Activated T-helper 2 cell treated with anti-CD3 and anti-CD28 coated beads, Interferon-gamma antibody, Interleukin-2, Interleukin-4, amounts not matched to agents 10 μg/mL and 5 μg/mL and 100 μg/mL, durations not matched to agents 14 hours and 24 hours and 36 hours (primary cell): ENCODE measurements around the gene DAB2IP. TPM values are rescaled to one million over a fixed set of nuclear protein-coding genes. Genes with fewer than 3 reads are reported as not detected.

Experiments
- DNase-seq: peaks from one replicate; pipeline ENCODE4 v3.0.0; 2021; ENCODE audit warnings: low spot score
- H3K27ac Mint-ChIP-seq: one replicate; pipeline ENCODE4 v1.8.0; 2021; ENCODE audit warnings: mixed read lengths
- H3K27me3 Mint-ChIP-seq: one replicate; pipeline ENCODE4 v1.8.0; 2021; ENCODE audit warnings: low read depth, mixed read lengths
- H3K36me3 Mint-ChIP-seq: one replicate; pipeline ENCODE4 v1.8.0; 2021; ENCODE audit warnings: low read depth, mixed read lengths
- H3K4me1 Mint-ChIP-seq: one replicate; pipeline ENCODE4 v1.8.0; 2021; ENCODE audit warnings: low read depth, mixed read lengths
- H3K4me3 Mint-ChIP-seq: one replicate; pipeline ENCODE4 v1.8.0; 2021; ENCODE audit warnings: low read depth, mild to moderate bottlenecking, moderate library complexity, mixed read lengths
- H3K9me3 Mint-ChIP-seq: one replicate; pipeline ENCODE4 v1.8.0; 2021; ENCODE audit warnings: mixed read lengths
- intact Hi-C: fragments of 100-400 bp; cut with micrococcal nuclease; formaldehyde crosslinking; loops from one replicate; pipeline ENCODE4 v1.15.1; 2023
- total RNA-seq: library from RNA; stranded (reverse); gene quantifications from 2 replicates; pipeline ENCODE4 v1.2.3, GENCODE V29; 2022

DAB2IP gene
- total RNA-seq, 1 donor from 2014 or later, result not detected

- H3K4me3 Mint-ChIP-seq, result no peak overlapping the region
- no peak overlapping the region for H3K27ac Mint-ChIP-seq
- no peaks in the 10 kb centered on the region for H3K36me3 Mint-ChIP-seq
- no peak for DNase-seq
- peaks cover 10% of the 10 kb centered on the region for H3K27me3 Mint-ChIP-seq
- intact Hi-C loops, result no loop called here
- no peaks in the 10 kb centered on the region for H3K9me3 Mint-ChIP-seq
- no peaks in the 10 kb centered on the region for H3K4me1 Mint-ChIP-seq
Measured at GRCh38 chr9:121727295-121728020, 76.0 kb downstream of the DAB2IP start.

- Mint-ChIP-seq H3K27me3 (peaks cover 16% of the 10 kb centered on the region), H3K9me3 (no peaks in the 10 kb centered on the region), H3K4me3 (no peak overlapping the region), H3K27ac (no peak overlapping the region), H3K4me1 (no peaks in the 10 kb centered on the region), H3K36me3 (no peaks in the 10 kb centered on the region)
- intact Hi-C loops, result no loop called here
- no peak for DNase-seq
Measured at GRCh38 chr9:121728916-121729315, 77.5 kb downstream of the DAB2IP start.

- intact Hi-C loops, result no loop called here
- no peaks in the 10 kb centered on the region for H3K4me1 Mint-ChIP-seq
- H3K27ac Mint-ChIP-seq, result no peak overlapping the region
Measured at GRCh38 chr9:121729769-121730562, 78.5 kb downstream of the DAB2IP start.

GRCh38 chr9:121731090-121731489 is 79.7 kb downstream of the DAB2IP start:
- intact Hi-C loops, result no loop called here
- no peak for DNase-seq
- H3K27me3 Mint-ChIP-seq, result peaks cover 30% of the 10 kb centered on the region
- H3K9me3 Mint-ChIP-seq, result no peaks in the 10 kb centered on the region
- H3K4me3 Mint-ChIP-seq, result no peak overlapping the region
- no peaks in the 10 kb centered on the region for H3K36me3 Mint-ChIP-seq
- no peaks in the 10 kb centered on the region for H3K4me1 Mint-ChIP-seq
- H3K27ac Mint-ChIP-seq, result no peak overlapping the region

More at GRCh38 chr9:121729769-121730562, 78.5 kb downstream of the DAB2IP start:
- Mint-ChIP-seq H3K9me3 (no peaks in the 10 kb centered on the region), H3K36me3 (no peaks in the 10 kb centered on the region), H3K27me3 (peaks cover 20% of the 10 kb centered on the region), H3K4me3 (no peak overlapping the region)
- DNase-seq, result no peak

GRCh38 chr9:121731919-121732318 is 80.5 kb downstream of the DAB2IP start:
- Mint-ChIP-seq H3K36me3 (no peaks in the 10 kb centered on the region), H3K27ac (no peak overlapping the region), H3K9me3 (no peaks in the 10 kb centered on the region), H3K27me3 (peaks cover 31% of the 10 kb centered on the region), H3K4me1 (no peaks in the 10 kb centered on the region), H3K4me3 (no peak overlapping the region)
- intact Hi-C loops, result no loop called here
- no peak for DNase-seq

GRCh38 chr9:121732389-121732788 is 81.0 kb downstream of the DAB2IP start:
- no peak for DNase-seq
- Mint-ChIP-seq H3K4me1 (no peaks in the 10 kb centered on the region), H3K9me3 (no peaks in the 10 kb centered on the region), H3K4me3 (no peak overlapping the region), H3K27ac (no peak overlapping the region), H3K36me3 (no peaks in the 10 kb centered on the region), H3K27me3 (peaks cover 31% of the 10 kb centered on the region)
- intact Hi-C loops, result no loop called here

- H3K4me1 Mint-ChIP-seq, result no peaks in the 10 kb centered on the region
Measured at GRCh38 chr9:121732886-121733285, 81.5 kb downstream of the DAB2IP start.

GRCh38 chr9:121734465-121734864 is 83.0 kb downstream of the DAB2IP start:
- intact Hi-C loops, result no loop called here
- no peak for DNase-seq
- Mint-ChIP-seq H3K4me3 (no peak overlapping the region), H3K27me3 (peaks cover 40% of the 10 kb centered on the region), H3K9me3 (no peaks in the 10 kb centered on the region), H3K36me3 (no peaks in the 10 kb centered on the region), H3K4me1 (no peaks in the 10 kb centered on the region), H3K27ac (no peak overlapping the region)

More at GRCh38 chr9:121732886-121733285, 81.5 kb downstream of the DAB2IP start:
- peaks cover 31% of the 10 kb centered on the region for H3K27me3 Mint-ChIP-seq
- no peaks in the 10 kb centered on the region for H3K36me3 Mint-ChIP-seq
- intact Hi-C loops, result no loop called here
- H3K9me3 Mint-ChIP-seq, result no peaks in the 10 kb centered on the region
- H3K27ac Mint-ChIP-seq, result no peak overlapping the region
- H3K4me3 Mint-ChIP-seq, result no peak overlapping the region
- no peak for DNase-seq

- intact Hi-C loops, result no loop called here
- Mint-ChIP-seq H3K27me3 (peaks cover 40% of the 10 kb centered on the region), H3K9me3 (no peaks in the 10 kb centered on the region), H3K27ac (no peak overlapping the region), H3K4me1 (no peaks in the 10 kb centered on the region), H3K36me3 (no peaks in the 10 kb centered on the region), H3K4me3 (no peak overlapping the region)
- DNase-seq, result no peak
Measured at GRCh38 chr9:121735065-121735792, 83.8 kb downstream of the DAB2IP start.

- H3K4me1 Mint-ChIP-seq, result no peaks in the 10 kb centered on the region
- DNase-seq, result no peak
- H3K27ac Mint-ChIP-seq, result no peak overlapping the region
- peaks cover 40% of the 10 kb centered on the region for H3K27me3 Mint-ChIP-seq
- no peaks in the 10 kb centered on the region for H3K36me3 Mint-ChIP-seq
- H3K4me3 Mint-ChIP-seq, result no peak overlapping the region
- no peaks in the 10 kb centered on the region for H3K9me3 Mint-ChIP-seq
- intact Hi-C loops, result no loop called here
Measured at GRCh38 chr9:121735793-121736770, 84.6 kb downstream of the DAB2IP start.

- no peak for DNase-seq
- H3K9me3 Mint-ChIP-seq, result no peaks in the 10 kb centered on the region
- H3K27me3 Mint-ChIP-seq, result peaks cover 37% of the 10 kb centered on the region
- H3K4me1 Mint-ChIP-seq, result no peaks in the 10 kb centered on the region
- H3K4me3 Mint-ChIP-seq, result no peak overlapping the region
- H3K27ac Mint-ChIP-seq, result no peak overlapping the region
- intact Hi-C loops, result no loop called here
- no peaks in the 10 kb centered on the region for H3K36me3 Mint-ChIP-seq
Measured at GRCh38 chr9:121736934-121737462, 85.6 kb downstream of the DAB2IP start.

- H3K4me3 Mint-ChIP-seq, result no peak overlapping the region
- H3K27me3 Mint-ChIP-seq, result peaks cover 33% of the 10 kb centered on the region
- DNase-seq, result no peak
- no peaks in the 10 kb centered on the region for H3K9me3 Mint-ChIP-seq
- H3K4me1 Mint-ChIP-seq, result no peaks in the 10 kb centered on the region
- H3K36me3 Mint-ChIP-seq, result no peaks in the 10 kb centered on the region
- intact Hi-C loops, result no loop called here
- H3K27ac Mint-ChIP-seq, result no peak overlapping the region
Measured at GRCh38 chr9:121737481-121737931, 86.1 kb downstream of the DAB2IP start.
